C4-2B (cell line): Measurements from ENCODE around the gene WWOX.

ENCODE experiments used
- CTCF ChIP-seq: fragments of 450-650 bp; conservative IDR thresholded peaks from 2 replicates; pipeline ENCODE4 v1.5.1; 2017; ENCODE audit warnings: mild to moderate bottlenecking
- ZFX ChIP-seq: fragments of 450-650 bp; IDR thresholded peaks from 2 replicates; pipeline ENCODE4 v1.6.1; 2017

DNA sequence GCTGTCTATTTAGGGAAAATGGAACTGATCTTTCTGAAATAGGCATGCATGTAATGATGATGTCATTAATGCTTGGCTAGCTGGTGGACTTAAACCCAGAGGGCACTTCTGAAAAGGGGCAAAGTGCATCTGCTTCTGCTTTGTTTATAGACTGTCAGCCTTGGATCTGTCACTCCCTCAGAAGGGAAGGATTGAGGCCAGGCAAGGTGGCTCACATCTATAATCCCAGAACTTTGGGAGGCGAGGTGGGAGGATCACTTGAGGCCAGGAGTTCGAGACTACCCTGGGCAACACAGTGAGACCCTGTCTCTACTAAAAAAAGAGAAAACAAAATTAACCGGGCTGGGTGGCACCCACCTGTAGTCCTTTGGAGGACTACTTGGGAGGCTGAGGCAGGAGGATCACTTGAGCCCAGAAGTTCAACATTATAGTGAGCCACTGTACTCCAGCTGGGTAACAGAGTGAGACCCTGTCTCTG is 185.5 kb downstream of the WWOX start:
- TF ChIP-seq CTCF (no peak), ZFX (no peak)
